Sciatic nerve (tissue), 2 donors: ENCODE measurements around the gene MVB12B. TPM values are rescaled to one million over a fixed set of nuclear protein-coding genes. Genes with fewer than 3 reads are reported as not detected.

Source experiments
- ATAC-seq: fragments of 200-7000 bp; cut with Tn5 transposase; one replicate; pipeline ENCODE4 v1.9.1; 2020; ENCODE audit warnings: mild to moderate bottlenecking, moderate library complexity
- DNase-seq: peaks from one replicate; pipeline ENCODE4 v3.0.0-alpha.2; 2020; ENCODE audit warnings: low spot score
- intact Hi-C: fragments of 100-400 bp; cut with DNase I; formaldehyde crosslinking; loops from one replicate; pipeline ENCODE4 v1.14.2; 2022
- total RNA-seq: library from RNA; stranded (reverse); fragmentation: NEBNext Ultra II Directional; extraction: Animal tissue kit (Norgen Biotek cat#: 25700); gene quantifications from one replicate; pipeline ENCODE4 v1.2.1, GENCODE V29; 2021
- donor health status: DM: no; HTN: no; CAD: no.
- donor health status: DM: no; HTN: no; CAD: no.

The MVB12B gene
- total RNA-seq, 1 donor from 2014 or later, result 65.7 TPM

- ATAC-seq, result no peak
- intact Hi-C loops, result no loop called here
These were observed 86.9 kb downstream of the MVB12B start for GRCh38 chr9:126413391-126414068.

DNA sequence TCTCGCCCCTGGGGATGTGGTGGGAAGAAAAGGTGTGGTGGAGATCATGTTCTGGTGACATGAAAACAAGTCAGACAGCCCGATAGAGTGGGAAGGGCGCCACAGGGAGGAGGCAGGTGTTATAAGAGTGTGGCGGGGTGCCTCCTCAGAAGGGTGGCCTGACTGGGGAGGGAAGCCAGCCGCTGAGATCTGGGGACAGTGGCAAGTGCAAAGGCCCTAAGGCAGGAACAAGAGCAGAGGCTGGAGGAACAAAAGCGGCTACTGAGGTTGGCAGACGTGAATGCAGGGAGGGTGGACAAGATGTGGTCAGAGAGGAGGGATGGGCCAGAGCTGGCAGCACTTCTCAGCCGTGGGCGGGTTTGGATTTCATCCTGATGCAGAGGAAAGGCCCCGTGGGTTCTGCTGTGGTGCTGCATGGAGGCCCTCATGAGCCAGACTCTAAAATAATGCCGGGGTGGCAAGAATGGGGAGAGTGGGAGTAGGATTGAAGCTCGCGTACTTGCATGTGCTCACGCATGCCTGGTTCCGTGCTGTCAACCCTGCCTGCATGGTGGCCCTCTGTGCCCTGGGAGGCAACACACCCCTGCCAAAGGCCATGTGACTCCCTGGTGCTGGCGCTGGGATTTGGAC lies 89.2 kb downstream of the MVB12B start:
- peak; percentile 56 for DNase-seq
- peak; percentile 7 for ATAC-seq
- intact Hi-C loops, result no loop called here

More at GRCh38 chr9:126413391-126414068, 86.9 kb downstream of the MVB12B start:
- no peak for DNase-seq

GRCh38 chr9:126417043-126417442 lies 90.4 kb downstream of the MVB12B start:
- DNase-seq, result no peak

GRCh38 chr9:126417684-126418083 lies 91.1 kb downstream of the MVB12B start:
- DNase-seq (no peak), ATAC-seq (no peak)
- intact Hi-C loops, result no loop called here

More at GRCh38 chr9:126417043-126417442, 90.4 kb downstream of the MVB12B start:
- no peak for ATAC-seq
- intact Hi-C loops, result no loop called here

GRCh38 chr9:126418608-126419007 lies 92.0 kb downstream of the MVB12B start:
- no peak for ATAC-seq
- DNase-seq, result no peak
- intact Hi-C loops, result no loop called here

GRCh38 chr9:126419475-126419874 lies 92.8 kb downstream of the MVB12B start:
- DNase-seq (no peak), ATAC-seq (no peak)
- intact Hi-C loops, result no loop called here

DNA sequence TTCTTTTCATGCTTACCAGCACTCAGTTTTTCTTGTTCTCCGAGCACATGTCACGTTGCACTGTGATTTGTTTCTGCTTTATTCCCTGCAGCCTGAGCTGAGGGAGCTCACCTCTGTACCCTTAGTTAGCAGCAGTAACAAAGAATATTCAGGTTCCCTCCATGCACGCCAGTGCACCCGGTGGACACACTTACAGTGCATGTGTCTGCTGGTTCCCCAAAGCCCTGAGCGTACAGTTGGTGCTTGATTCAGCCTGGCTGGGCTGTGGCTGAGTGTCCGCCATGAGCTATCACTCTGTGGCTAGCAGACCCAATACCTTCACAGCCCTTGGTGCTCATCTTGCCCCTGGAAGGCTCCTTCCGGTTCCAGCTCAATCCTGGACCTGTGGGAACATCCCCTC lies 93.5 kb downstream of the MVB12B start:
- DNase-seq, result no peak
- ATAC-seq, result no peak
- intact Hi-C loops, result no loop called here

DNA sequence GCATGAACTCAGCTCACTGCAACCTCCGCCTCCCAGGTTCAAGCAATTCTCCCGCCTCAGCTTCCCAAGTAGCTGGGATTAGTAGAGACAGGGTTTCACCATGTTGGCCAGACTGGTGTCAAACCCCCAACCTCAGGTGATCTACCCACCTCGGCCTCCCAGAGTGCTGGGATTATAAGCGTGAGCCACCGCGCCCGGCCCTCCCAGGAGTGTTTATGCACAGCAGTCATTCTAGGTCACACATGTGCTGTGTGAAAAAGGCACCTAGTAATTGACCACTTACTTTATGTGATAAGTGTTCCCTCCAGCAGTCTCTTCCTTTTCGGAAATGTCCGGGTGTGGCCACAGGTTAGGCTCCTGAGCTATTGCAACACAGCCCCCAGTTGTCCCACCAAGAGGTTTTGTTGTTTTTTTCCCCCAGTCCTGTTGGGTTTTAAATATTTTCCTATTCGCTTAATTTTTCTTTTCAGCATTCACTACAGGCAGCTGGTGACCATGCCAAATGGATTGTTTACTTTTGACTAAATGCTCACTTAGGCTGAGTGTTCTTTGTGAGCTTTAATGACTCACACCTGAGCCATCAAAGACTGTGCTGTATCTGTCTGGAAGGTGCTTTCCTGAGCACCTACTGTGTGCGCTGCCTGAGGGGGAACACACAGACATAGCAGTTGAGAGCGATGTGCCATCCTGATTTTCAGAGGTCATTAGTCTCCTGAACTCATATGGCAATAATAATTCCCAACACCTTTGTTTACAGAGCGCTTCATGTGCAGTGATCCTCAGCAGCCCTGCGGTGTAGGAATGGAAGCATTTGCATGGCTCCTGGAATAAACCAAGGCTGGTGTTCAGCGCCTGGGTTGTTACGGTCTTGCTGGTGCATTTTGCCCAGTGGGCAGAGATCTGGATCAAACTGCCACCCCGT lies 94.3 kb downstream of the MVB12B start:
- intact Hi-C loops, result no loop called here
- ATAC-seq, result no peak
- no peak for DNase-seq

DNA sequence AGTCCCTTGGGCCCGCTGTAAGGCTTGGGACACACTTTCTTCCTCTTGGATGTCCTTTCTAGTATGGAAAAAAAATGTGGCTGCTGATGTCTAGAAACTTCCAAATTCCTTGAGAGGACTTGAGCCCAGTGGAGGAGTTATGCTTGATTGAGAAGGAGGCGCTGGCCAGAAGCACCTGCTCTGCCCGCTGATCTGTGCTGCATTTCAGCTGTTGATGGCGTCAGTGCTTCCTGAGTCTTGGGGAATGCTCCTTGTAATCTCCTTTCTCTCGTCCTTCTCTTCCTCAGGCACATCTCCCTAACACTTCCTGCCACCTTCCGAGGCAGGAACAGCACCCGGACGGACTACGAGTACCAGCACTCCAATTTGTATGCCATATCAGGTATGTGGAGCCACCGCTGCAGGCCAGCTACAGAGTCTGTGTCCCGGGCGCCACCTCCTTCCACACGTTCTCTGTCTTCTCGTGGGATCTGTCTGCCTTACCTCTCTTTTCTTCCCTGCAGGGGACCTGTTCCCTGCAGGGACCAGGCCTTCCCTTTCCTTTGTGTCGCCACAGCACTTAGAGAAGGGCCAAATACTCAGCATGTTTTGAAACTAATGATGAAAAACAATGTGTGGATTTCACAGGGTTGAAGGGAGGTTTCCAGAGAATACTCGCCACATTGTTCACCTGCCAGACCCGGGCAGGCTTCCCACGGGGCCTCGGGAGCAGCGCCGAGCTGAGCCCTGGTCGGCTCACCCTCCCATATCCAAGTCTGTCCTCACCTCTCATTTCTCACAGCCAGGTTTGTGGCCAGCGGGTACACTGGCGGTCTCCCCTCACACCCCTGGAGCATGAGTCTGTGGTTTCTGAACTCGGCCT lies 95.2 kb downstream of the MVB12B start:
- intact Hi-C loops, result no loop called here
- ATAC-seq, result no peak
- no peak for DNase-seq

GRCh38 chr9:126423142-126423915 lies 96.7 kb downstream of the MVB12B start:
- ATAC-seq, result no peak
- DNase-seq, result no peak

DNA sequence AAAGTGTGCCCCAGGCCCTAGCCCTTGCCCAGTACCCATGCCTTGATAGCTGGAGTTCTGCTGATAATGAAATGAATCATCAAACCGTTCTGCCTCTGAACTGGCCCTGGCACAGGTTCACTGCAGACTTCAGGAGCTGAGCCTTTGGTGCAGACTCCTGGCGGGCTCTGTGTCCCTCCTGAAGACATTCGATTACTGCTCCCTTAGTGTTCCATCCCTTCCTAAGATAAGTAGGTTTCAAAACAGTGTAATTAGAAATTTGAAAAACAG lies 97.2 kb downstream of the MVB12B start:
- no peak for DNase-seq
- no peak for ATAC-seq
- intact Hi-C loops, result no loop called here

More at GRCh38 chr9:126423142-126423915, 96.7 kb downstream of the MVB12B start:
- intact Hi-C loops, result no loop called here

DNA sequence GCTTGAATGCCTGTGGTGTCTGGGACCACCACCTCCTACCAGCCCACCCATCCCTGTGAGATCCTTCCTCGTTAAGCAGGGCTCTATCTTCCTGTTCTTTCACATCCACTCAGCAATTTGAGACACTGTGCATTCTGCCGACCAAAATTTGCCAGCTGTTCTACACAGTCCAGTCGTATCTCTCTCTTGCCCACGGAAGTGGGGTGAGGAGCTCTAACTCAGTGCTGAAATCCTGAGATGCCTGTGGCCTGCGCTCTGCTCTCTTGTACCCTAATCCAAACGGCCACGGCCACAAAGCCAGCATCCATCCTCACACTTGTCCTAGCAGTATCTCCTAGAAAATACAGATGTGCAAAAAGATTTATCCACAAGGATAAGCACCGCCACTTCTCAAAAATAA lies 97.9 kb downstream of the MVB12B start:
- intact Hi-C loops, result no loop called here
- ATAC-seq (no peak), DNase-seq (no peak)

GRCh38 chr9:126428534-126429175 lies 102.0 kb downstream of the MVB12B start:
- ATAC-seq (no peak), DNase-seq (no peak)
- intact Hi-C loops, result no loop called here

DNA sequence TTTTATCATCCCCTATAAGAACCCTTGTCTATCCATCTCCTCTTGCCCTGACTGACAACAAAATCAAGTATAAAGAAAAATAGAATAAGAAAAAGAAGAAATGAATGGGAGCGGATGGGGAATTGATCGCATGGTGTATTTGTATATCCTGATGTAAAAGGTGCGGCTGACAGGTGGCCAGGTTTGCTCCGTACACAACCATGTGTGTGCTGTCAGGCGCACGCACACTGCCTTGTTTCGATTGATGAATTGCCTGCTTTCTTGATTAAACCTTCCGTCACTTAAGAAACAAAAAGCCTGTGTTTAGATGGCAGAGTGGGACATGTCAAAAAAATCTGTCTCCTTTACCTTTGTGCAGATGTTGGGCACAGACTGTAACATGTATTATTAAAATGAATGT lies 102.6 kb downstream of the MVB12B start:
- intact Hi-C loops, result no loop called here
- ATAC-seq, result no peak
- DNase-seq, result no peak

- no peak for ATAC-seq
- intact Hi-C loops, result no loop called here
- DNase-seq, result no peak
These were observed 103.5 kb downstream of the MVB12B start for GRCh38 chr9:126430124-126430523.

DNA sequence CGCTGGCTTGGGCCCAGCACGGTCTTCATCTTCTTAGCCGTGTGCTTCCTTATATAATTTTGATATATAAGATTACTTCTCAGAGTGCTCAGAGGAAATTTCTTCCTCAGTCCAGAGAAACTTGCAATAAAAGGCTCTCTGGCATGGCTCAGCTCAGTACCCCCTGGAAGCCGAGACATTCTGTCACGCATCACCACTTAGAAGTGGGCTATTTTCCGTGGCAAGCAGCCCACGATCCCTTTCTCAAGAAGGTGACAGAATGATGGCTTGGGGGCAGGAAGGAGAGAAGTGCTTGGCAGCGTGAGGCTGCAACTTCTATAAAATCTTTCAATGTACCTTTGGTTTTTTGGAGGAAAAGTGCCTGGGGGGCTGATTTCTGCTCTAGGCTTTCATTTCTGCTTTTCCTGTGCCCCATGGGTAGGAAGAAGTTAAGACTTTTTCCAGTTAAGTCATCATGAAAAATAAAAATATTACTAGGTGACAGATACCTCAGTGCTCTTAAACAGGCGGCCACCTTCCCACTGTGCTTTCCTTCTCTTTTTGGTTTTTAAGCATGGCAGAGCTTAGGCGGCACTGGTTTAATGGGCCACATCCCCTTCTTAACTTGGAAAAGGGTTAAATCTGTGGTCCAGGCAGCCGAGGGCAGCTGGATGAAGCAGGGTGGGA lies 104.6 kb downstream of the MVB12B start:
- ATAC-seq, result no peak
- no peak for DNase-seq
- intact Hi-C loops, result no loop called here

DNA sequence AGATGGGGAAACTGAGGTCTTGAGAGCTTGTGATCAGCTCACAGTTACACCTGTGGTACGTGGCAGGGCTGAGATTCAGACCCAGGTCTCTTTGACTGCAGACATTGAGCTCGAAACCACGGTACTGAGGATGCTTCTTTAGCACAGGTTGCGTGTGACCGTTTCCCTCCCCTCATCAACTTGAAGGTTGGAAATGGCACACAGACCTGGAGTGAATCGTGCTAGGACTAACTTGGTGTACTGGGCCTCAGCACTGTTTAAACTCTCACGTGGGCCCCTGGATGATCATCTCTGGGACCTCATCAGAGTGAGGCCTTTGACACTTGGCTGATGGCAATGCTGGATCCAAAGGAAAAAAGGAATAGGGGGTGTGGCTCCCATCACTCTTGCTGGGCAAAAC lies 106.0 kb downstream of the MVB12B start:
- DNase-seq (no peak), ATAC-seq (no peak)
- intact Hi-C loops, result no loop called here
